GM12872 (cell line): ENCODE results near the gene IFT27.

ENCODE experiments used
- TF ChIP-seq, protein P1 (sequence below): IDR thresholded peaks from 3 replicates; pipeline ENCODE4 v1.5.1; 2011; ENCODE audit warnings: low read depth, mild to moderate bottlenecking, low read length, moderate library complexity; ENCODE audit not compliant: insufficient read depth

The IFT27 gene

DNA sequence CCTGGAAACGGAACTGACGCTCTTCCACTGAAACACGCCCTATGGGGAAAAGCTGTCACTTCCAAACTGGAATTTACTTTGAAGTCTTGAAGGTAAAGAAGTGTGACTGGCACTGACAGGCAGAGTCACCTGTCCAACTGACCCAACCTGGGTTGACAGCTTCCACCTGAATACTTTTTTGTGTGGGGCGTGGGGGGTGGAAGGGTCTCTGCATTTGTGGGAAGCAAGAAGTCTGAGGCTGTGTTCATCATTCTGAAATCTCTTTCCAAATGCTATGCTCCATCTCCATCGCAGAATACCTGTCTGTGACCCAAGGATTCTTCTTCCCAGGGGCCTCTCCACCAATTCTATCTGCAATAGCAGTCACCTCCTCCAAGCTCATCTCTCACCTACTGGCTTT is 7.8 kb downstream of the IFT27 start:
- TF ChIP-seq, protein P1, sequence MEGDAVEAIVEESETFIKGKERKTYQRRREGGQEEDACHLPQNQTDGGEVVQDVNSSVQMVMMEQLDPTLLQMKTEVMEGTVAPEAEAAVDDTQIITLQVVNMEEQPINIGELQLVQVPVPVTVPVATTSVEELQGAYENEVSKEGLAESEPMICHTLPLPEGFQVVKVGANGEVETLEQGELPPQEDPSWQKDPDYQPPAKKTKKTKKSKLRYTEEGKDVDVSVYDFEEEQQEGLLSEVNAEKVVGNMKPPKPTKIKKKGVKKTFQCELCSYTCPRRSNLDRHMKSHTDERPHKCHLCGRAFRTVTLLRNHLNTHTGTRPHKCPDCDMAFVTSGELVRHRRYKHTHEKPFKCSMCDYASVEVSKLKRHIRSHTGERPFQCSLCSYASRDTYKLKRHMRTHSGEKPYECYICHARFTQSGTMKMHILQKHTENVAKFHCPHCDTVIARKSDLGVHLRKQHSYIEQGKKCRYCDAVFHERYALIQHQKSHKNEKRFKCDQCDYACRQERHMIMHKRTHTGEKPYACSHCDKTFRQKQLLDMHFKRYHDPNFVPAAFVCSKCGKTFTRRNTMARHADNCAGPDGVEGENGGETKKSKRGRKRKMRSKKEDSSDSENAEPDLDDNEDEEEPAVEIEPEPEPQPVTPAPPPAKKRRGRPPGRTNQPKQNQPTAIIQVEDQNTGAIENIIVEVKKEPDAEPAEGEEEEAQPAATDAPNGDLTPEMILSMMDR: no peak

DNA sequence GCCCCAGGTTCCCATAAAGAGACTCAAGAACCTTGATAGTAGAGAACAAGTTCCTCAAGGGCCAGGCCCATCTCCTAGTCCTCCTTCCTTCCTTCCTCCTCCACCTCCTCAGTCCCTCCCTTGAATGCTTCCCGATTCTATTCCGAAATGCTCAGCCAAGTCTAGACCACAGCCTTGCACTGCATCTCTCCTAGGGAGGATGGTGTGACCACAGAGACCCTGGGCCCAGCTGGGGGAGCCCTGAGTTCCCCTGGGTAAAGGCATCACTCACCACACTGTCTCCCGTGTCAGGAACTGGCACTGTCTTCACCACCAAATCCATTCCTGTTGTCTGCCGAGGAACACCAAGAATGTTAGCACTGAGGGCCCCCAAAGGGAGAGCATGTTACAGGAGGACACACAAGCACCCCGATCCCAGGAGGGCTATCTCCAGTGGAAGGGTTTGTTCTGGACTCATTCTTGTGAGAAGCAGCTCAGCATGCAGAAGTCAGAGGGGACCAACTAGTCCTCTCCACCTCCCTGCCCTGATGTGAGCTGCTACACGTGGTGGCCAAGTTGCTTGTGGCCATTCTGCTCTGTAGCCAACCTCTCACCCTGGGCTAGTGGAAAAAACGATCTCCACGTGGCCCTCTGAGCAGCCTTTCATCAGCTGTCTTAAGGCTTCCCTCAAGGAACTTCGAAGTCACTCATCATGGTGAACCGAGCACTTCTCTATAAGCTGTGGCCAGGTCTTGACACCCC is 8.7 kb downstream of the IFT27 start:
- TF ChIP-seq, protein P1: no peak

DNA sequence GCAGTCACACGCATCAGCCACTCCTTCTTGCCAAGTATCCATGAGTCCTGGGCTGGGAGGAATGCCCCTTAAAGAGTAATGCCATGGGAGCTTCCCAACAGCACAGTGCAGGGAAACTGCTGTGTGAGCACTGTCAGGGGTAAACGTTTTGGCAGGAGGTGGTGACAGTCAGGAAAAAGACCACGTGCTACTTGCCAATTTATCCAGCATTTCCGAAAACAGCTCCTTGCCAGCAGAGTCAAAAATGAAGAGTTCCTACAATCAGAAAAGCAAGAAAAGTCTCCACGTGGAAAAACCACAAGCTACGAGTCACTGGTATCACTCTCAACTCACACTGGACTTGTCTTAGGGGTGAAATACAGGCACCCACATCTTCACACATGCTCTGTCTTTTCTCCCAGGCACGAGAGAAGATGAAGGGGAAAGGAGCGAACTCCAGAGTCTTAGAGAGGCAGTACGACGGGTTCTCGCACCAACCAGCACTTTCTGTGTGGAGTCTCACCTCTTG is 9.9 kb downstream of the IFT27 start:
- TF ChIP-seq, protein P1: no peak

DNA sequence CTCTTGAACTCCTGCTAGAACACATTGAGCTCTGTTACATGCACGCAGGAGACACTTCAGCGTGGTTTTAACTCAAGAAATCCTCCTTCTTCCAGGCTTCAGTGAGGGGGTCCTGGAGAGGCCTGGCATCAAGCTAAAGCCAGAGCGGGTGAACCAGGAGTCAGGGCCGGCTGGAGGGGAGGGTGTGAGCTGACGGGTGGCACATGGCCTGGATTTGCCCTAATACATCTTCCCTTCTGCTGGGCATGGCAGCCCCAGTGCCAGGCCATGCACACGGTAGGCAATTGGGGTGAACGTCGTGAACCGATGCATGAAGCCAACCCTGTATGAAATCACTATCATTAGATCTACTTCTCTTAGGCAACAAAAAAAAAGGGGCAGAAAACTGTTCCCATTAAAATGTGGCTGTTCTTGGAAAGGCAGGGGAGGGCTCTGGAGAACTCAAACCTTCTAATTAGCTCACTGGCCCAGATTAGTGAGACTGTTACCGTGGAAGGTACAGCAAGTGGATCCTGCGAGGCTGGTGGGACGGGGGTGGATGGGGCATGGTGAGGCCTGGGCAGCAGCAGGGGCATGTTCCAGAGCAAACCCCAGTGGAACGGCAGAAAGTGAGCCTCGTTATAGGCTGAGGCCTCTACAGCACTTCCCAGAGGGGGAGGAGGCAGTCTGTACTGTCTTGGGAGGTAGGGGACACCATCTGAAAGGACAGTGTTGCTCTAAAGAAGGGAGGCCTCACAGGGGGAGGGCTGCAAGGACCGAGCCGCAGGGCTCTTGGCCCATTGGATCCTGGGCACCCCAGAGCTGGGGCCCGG is 10.6 kb downstream of the IFT27 start:
- TF ChIP-seq, protein P1: no peak

DNA sequence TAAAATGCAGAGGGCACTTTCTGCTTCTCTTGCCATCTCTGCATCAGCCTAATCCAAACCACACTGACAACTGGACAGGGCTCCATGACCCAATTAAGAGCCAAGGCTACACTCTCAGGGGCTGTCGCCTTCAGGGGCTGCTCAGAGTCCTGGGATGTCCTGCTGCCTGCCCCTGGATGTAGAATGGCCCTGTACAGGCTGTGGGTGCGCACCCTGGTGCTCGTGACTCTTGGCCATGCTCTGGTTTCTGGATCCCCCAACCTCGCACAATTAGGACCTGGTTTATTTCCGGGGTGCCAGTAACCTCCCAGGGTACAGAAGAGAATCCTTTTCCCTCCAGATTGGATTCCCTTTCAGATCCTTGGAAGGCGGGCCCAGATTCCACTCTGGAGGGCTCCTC is 11.3 kb downstream of the IFT27 start:
- TF ChIP-seq, protein P1: no peak

DNA sequence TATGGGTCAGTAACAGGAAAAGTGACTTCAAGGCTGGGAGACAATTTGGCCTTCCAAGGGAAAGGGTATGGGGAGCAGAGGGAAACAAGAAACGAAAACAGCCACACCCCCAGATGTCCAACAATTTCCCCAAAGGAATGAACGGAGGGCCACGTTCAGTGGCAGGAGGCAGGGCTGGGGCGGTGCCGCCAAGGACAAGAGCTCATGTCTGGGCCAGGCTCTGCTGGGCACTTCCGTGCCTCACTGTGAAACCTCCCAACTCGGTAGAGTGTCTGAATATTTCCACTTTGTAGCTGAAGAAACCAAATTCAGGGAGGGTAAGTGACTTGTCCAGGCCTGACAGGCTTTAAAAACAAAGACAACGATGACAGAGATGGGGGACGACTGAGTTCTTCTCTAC is 11.9 kb downstream of the IFT27 start:
- TF ChIP-seq, protein P1: no peak

DNA sequence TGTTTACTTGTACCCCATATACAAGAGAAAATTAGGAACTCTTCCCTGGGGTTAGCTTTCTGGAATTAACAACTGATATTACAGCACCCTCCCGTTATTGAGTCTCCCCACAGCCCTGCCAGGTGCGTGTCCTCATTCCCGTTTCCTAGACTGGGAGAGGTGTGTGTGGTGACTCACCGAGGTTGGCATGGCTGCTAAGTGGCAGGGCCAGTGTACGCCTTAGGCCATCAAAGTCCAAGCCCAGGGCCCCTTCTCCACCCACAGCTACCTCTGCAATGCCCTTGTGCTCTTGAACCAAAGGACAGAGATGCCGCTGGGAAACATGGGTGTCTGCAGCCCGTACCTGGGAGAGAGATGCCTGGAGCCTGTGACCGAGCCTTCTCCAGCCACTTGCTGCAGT is 12.3 kb downstream of the IFT27 start:
- TF ChIP-seq, protein P1: no peak
